ENCODE data around the gene FAHD2B.
"Not testable (repeated sequence)": the region's sequence is repeated elsewhere in the genome, so short reads cannot be mapped to it uniquely, and the experiment has no call there.

Gene FAHD2B

DNA sequence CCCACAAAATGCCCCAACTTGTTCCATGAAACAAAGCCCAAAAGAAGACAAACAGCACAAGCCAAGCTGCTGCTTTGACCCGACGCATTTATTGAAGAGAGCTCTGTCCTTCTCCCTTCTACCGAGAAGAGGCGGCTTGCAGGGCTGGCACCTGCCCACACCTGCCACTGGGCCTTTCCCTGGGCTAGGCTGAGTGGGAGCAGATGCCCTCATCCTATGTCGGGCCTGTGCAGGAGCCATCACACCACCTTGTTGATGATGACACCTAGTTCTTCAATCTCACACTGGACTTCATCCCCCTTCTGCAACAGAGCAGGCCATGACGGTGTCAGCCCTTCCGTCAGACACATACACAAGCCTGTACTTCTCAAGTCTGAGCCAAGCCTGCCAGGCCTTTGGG lies 11.2 kb downstream of the FAHD2B start:
- not testable (repeated sequence) for ATAC-seq; H3K27ac Mint-ChIP-seq; H3K36me3 Mint-ChIP-seq; H3K4me1 Mint-ChIP-seq; DNase-seq (ENCODE audit: low spot score in 2 of 2); H3K4me3 Mint-ChIP-seq; H3K9me3 Mint-ChIP-seq

DNA sequence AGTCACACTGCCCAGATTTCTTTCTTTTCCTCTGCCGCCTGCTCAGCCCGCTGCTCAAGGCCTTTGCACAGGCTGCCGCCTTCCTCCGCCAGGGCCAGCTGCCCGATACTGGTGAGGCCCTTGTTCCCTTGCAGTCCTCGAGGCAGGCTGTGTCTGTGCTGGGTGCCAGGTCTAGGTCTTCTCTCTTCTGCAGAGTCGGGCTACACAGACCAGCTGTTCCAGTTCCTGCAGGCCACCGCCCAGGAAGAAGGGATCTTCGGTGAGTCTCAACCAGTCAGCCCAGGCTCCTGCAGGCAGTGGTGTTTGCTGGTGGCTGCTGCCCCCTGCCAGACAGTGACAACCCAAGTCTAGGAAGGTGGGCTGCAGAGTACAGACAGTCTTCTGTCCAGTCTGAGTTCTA lies 12.5 kb downstream of the FAHD2B start:
- H3K9me3 Mint-ChIP-seq; H3K36me3 Mint-ChIP-seq; H3K4me3 Mint-ChIP-seq; ATAC-seq; DNase-seq (ENCODE audit: low spot score in 2 of 2); H3K4me1 Mint-ChIP-seq: not testable (repeated sequence)
- H3K27ac Mint-ChIP-seq: peak overlapping the region; percentile 34

GRCh38 chr2:97080855-97081254 lies 13.8 kb downstream of the FAHD2B start:
- not testable (repeated sequence) for ATAC-seq; H3K36me3 Mint-ChIP-seq; H3K4me3 Mint-ChIP-seq; H3K4me1 Mint-ChIP-seq; H3K27ac Mint-ChIP-seq; DNase-seq (ENCODE audit: low spot score in 2 of 2); H3K9me3 Mint-ChIP-seq

- H3K4me1 Mint-ChIP-seq; DNase-seq (ENCODE audit: low spot score in 2 of 2); H3K9me3 Mint-ChIP-seq; H3K4me3 Mint-ChIP-seq; H3K27ac Mint-ChIP-seq; H3K36me3 Mint-ChIP-seq; ATAC-seq: not testable (repeated sequence)
These were observed 17.5 kb downstream of the FAHD2B start for GRCh38 chr2:97077213-97077612.

DNA sequence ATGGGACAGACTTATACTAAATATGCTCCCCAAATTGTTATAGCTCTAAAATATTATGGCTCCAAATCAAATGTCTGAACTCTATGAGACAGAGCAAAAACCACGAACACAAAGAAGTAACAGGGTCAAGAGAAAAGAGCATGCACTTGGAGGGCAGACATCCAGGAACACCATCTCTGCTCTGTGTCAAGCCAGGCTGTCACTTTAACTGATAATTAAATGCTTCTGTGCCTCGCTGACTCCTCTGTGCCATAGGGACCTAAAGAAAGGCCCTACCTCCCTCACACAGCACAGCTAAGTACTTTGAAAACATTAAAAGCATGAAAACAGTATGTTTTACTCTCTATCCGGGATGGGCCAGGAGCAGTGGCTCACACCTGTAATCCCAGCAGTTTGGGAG lies 23.8 kb downstream of the FAHD2B start:
- not testable (repeated sequence) for H3K4me1 Mint-ChIP-seq; H3K27ac Mint-ChIP-seq; DNase-seq (ENCODE audit: low spot score in 2 of 2); H3K4me3 Mint-ChIP-seq; H3K9me3 Mint-ChIP-seq; ATAC-seq; H3K36me3 Mint-ChIP-seq

DNA sequence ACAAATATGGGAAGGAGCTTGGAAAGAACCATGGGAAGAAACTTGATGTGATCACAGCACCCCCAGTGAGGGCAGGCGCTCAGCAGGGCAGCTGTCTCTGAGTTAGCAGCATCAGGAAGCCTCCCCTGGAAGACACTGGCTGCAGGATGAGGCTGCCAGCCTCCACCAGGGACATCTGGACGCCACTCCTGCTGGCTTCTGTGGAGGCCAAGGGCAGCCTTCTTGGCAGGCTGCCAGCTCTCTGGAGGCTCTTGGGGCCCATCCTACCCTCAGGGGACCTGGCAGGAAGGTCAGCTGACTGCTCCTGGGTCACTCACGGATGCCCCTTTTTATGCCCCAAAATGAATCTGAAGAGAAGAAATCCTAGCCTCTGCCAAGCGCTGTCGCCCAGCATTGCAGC lies 26.0 kb downstream of the FAHD2B start:
- not testable (repeated sequence) for ATAC-seq; H3K27ac Mint-ChIP-seq; DNase-seq (ENCODE audit: low spot score in 2 of 2); H3K36me3 Mint-ChIP-seq; H3K9me3 Mint-ChIP-seq; H3K4me3 Mint-ChIP-seq; H3K4me1 Mint-ChIP-seq

DNA sequence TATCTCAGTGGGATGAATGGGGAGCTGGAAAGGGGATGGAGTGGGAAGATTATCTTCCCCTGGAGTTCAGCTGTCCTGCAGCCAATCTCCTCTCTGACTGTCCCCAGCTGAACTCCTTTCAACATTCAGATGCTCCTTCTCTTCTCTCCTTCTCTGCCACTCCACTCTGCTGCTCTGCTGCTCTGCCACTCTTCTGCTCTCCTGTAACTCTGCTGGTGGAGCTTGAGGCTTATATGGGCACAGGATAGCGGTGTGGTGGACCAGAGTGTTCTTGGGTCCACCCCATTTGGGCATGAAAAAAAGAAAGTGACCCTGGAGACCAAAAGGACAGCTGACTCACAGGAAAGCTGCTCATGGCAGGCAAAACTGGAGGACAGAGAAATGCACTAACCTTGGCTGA lies 26.6 kb downstream of the FAHD2B start:
- ATAC-seq (peak; percentile 31), DNase-seq (ENCODE audit: low spot score in 2 of 2) (no peak)
- Mint-ChIP-seq H3K27ac (no peak overlapping the region), H3K4me1 (no peaks in the 10 kb centered on the region), H3K4me3 (no peak overlapping the region), H3K36me3 (no peaks in the 10 kb centered on the region), H3K9me3 (no peaks in the 10 kb centered on the region)

DNA sequence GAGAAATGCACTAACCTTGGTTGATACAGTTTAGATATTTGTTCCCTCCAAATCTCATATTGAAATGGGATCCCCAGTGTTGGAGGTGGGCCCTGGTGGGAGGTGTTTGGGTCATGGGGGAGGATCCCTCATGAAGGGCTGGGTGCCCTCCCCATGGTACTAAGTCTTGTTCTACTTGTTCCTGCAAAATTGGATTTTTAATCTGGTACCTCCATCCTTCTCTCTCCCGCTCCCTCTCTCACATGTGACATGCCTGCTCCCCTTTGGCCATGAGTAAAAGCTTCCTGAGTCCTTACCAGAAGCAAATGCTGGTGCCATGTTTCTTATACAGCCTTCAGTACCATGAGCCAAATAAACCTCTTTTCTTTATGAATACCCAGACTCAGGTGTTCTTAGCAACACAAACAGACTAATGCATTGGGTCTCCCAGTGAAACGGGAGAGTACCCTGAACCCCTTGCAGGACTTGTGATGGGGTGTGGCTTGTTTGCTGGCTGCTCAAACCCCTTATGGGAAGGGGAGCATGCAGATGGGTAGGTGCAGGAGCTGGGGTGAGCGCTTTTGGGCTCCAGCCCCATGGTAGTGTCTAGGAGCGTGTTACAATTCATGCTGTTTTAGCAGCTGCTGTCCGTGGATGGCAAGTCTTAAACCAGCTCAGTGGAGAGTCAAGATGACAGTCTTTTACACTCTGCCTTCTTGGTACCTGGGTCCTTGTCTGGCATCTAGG lies 27.2 kb downstream of the FAHD2B start:
- no peaks in the 10 kb centered on the region for H3K9me3 Mint-ChIP-seq
- H3K27ac Mint-ChIP-seq: no peak overlapping the region
- ATAC-seq: peak; percentile 46
- no peak for DNase-seq (ENCODE audit: low spot score in 2 of 2)
- H3K4me1 Mint-ChIP-seq: no peaks in the 10 kb centered on the region
- H3K4me3 Mint-ChIP-seq: no peak overlapping the region
- no peaks in the 10 kb centered on the region for H3K36me3 Mint-ChIP-seq

DNA sequence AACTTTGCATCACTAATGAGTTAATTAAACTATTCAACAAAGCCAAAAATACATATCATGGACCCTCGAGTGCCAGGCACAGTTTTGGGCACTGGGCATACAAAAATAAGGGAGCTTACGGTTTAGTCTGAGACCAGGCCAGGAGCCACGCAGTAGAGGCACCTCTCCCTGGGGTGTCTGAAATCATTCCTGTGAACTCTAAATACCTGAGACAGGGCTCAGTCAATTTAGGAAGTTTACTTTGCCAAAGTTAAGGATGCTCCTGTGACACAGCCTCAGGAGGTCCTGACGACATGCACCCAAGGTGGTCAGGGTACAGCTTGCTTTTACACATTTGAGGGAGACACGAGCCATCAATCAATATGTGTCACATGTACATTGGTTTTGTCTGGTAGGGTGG lies 28.7 kb downstream of the FAHD2B start:
- H3K9me3 Mint-ChIP-seq; H3K27ac Mint-ChIP-seq; DNase-seq (ENCODE audit: low spot score in 2 of 2); ATAC-seq; H3K4me1 Mint-ChIP-seq; H3K4me3 Mint-ChIP-seq; H3K36me3 Mint-ChIP-seq: not testable (repeated sequence)

DNA sequence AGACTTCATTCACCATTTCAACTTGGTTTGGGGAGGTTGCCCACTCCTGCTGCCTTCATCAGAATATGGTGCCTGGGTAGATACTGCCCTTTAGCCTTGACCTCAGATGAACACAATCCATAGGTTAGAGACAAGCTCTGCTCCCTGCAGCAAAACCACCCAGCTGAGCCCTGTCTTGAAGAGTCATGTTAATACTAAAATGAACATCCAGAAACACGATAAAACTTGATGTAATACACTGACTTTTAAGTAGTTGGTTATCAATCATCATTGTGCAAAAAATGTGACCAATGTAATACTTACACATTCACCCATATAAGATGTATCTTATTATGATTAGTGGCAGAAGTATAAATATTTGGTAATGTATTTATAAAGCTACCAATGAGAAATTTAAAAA lies 32.7 kb downstream of the FAHD2B start:
- H3K27ac Mint-ChIP-seq; ATAC-seq; H3K36me3 Mint-ChIP-seq; H3K4me3 Mint-ChIP-seq; H3K4me1 Mint-ChIP-seq; H3K9me3 Mint-ChIP-seq; DNase-seq (ENCODE audit: low spot score in 2 of 2): not testable (repeated sequence)

- not testable (repeated sequence) for H3K4me3 Mint-ChIP-seq; H3K4me1 Mint-ChIP-seq; H3K27ac Mint-ChIP-seq; H3K9me3 Mint-ChIP-seq; DNase-seq (ENCODE audit: low spot score in 2 of 2); H3K36me3 Mint-ChIP-seq; ATAC-seq
These were observed 34.9 kb downstream of the FAHD2B start for GRCh38 chr2:97059782-97060181.

- ATAC-seq; H3K4me3 Mint-ChIP-seq; H3K27ac Mint-ChIP-seq; H3K9me3 Mint-ChIP-seq; H3K4me1 Mint-ChIP-seq; H3K36me3 Mint-ChIP-seq; DNase-seq (ENCODE audit: low spot score in 2 of 2): not testable (repeated sequence)
These were observed 38.5 kb downstream of the FAHD2B start for GRCh38 chr2:97056150-97056549.

DNA sequence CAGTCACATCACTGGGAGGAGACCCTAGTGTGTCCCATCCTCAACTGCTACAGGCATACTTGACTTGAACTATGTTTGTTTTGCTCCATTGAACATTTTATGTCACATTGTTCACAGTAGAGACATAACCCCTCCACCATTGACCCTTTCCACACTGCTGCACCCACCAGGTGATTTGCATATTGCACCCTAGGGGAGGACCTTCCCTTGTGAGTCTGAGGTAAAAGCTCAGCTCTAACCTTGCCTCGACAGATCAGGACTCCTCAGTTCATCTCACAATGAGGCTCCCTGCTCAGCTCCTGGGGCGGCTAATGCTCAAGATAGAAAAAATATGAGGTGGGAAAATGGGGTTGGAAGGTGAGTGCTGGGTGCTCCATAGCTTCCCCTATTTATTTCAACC lies 44.6 kb downstream of the FAHD2B start:
- H3K4me1 Mint-ChIP-seq; H3K4me3 Mint-ChIP-seq; ATAC-seq; H3K27ac Mint-ChIP-seq; H3K36me3 Mint-ChIP-seq; H3K9me3 Mint-ChIP-seq; DNase-seq (ENCODE audit: low spot score in 2 of 2): not testable (repeated sequence)

- H3K36me3 Mint-ChIP-seq; H3K4me1 Mint-ChIP-seq; H3K9me3 Mint-ChIP-seq; H3K4me3 Mint-ChIP-seq; H3K27ac Mint-ChIP-seq; DNase-seq (ENCODE audit: low spot score in 2 of 2): not testable (repeated sequence)
- ATAC-seq: peak; percentile 32
These were observed 46.2 kb downstream of the FAHD2B start for GRCh38 chr2:97048448-97048847.

GRCh38 chr2:97046676-97047075 lies 48.0 kb downstream of the FAHD2B start:
- not testable (repeated sequence) for H3K27ac Mint-ChIP-seq; H3K36me3 Mint-ChIP-seq; DNase-seq (ENCODE audit: low spot score in 2 of 2); H3K4me3 Mint-ChIP-seq; ATAC-seq; H3K4me1 Mint-ChIP-seq; H3K9me3 Mint-ChIP-seq

- H3K4me3 Mint-ChIP-seq, H3K27ac Mint-ChIP-seq: not testable (repeated sequence)
These were observed 48.7 kb downstream of the FAHD2B start for GRCh38 chr2:97045895-97046499.

More at GRCh38 chr2:97045895-97046499, 48.7 kb downstream of the FAHD2B start:
- not testable (repeated sequence) for H3K9me3 Mint-ChIP-seq; DNase-seq (ENCODE audit: low spot score in 2 of 2); H3K4me1 Mint-ChIP-seq; H3K36me3 Mint-ChIP-seq; ATAC-seq
